Tibial artery (tissue), 4 donors: ENCODE data around the gene PEX14.

Experiments used
- DNase-seq, 2 donors: peaks; one replicate each; pipeline ENCODE4 v3.0.0-alpha.2; 2019
- H3K27ac ChIP-seq, 2 donors: fragments of 200-600 bp; sonication (generic) in 1 of 2; 1 replicate in 1 of 2; 2 replicates in 1 of 2; pipeline ENCODE4 v1.5.1; 2018 to 2019; ENCODE audit warnings: mild to moderate bottlenecking in 1 of 2
- H3K27me3 ChIP-seq, 2 donors: fragments of 200-600 bp; sonication (generic) in 1 of 2; one replicate each; pipeline versions ENCODE4 v1.5.1 to v1.6.0; 2016 to 2019
- H3K36me3 ChIP-seq, 3 donors: fragments of 200-600 bp; sonication (generic) in 2 of 3; one replicate each; pipeline ENCODE4 v1.5.1; 2016 to 2019; ENCODE audit warnings: mild to moderate bottlenecking in 2 of 3
- H3K4me1 ChIP-seq, 4 donors: fragments of 200-600 bp; sonication (generic) in 2 of 4; 1 replicate in 3 of 4; 2 replicates in 1 of 4; pipeline ENCODE4 v1.5.1; 2016 to 2019
- H3K4me3 ChIP-seq, 2 donors: fragments of 200-600 bp; sonication (generic) in 1 of 2; 1 replicate in 1 of 2; 2 replicates in 1 of 2; pipeline ENCODE4 v1.5.1; 2018 to 2019; ENCODE audit warnings: mild to moderate bottlenecking in 2 of 2
- H3K9me3 ChIP-seq, 3 donors: fragments of 200-600 bp; sonication (generic) in 1 of 3; one replicate each; pipeline ENCODE4 v1.5.1; 2016 to 2019
- intact Hi-C: fragments of 100-400 bp; cut with DNase I; formaldehyde crosslinking; loops from one replicate; pipeline ENCODE4 v1.15.0; 2023; ENCODE audit warnings: low total_unique reads
- TF ChIP-seq, protein P1 (sequence below), 2 experiments: fragments of 200-600 bp in 1 of 2; fragments of 450-650 bp in 1 of 2; IDR thresholded peaks; one replicate each; pipeline ENCODE4 v1.5.1; 2017 to 2019; ENCODE audit warnings: antibody characterized with exemption in 2 of 2, mild to moderate bottlenecking in 1 of 2, moderate library complexity in 1 of 2

The PEX14 gene

DNA sequence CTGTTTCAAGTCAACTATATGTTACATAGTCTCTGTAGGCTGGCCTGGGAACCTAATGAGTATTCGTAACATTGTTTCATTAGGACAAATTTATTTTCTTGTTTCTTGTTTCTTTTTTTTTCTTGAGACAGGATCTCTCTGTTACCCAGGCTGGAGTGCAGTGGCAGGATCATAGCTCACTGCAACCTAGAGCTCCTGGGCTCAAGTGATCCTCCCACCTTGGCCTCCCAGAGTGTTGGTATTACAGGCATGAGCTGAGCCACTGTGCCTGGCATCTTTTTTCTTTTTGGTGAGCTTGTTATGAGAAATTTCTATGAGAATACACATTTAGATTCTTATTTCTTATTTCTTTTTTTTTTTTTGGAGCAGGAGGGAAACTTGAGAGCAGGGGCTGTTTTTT, 37.7 kb upstream of the PEX14 start:
- Histone ChIP-seq H3K9me3 (no peaks in the 10 kb centered on the region), H3K27me3 (no peaks in the 10 kb centered on the region), H3K4me1 (no peaks in the 10 kb centered on the region), H3K36me3 (peaks cover 0 to 4% (median 0%) of the 10 kb centered on the region in 3 donors), H3K27ac (no peak overlapping the region), H3K4me3 (no peak overlapping the region)
- TF ChIP-seq, protein P1, sequence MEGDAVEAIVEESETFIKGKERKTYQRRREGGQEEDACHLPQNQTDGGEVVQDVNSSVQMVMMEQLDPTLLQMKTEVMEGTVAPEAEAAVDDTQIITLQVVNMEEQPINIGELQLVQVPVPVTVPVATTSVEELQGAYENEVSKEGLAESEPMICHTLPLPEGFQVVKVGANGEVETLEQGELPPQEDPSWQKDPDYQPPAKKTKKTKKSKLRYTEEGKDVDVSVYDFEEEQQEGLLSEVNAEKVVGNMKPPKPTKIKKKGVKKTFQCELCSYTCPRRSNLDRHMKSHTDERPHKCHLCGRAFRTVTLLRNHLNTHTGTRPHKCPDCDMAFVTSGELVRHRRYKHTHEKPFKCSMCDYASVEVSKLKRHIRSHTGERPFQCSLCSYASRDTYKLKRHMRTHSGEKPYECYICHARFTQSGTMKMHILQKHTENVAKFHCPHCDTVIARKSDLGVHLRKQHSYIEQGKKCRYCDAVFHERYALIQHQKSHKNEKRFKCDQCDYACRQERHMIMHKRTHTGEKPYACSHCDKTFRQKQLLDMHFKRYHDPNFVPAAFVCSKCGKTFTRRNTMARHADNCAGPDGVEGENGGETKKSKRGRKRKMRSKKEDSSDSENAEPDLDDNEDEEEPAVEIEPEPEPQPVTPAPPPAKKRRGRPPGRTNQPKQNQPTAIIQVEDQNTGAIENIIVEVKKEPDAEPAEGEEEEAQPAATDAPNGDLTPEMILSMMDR (IDR thresholded peaks at IDR 0.05), result no peak
- intact Hi-C loops, result no loop called here
- DNase-seq, result no peak

- no peak overlapping the region for H3K27ac ChIP-seq
- TF ChIP-seq, protein P1 (IDR thresholded peaks at IDR 0.05), result no peak
- H3K4me3 ChIP-seq, result no peak overlapping the region
- intact Hi-C loops, result no loop called here
- no peaks in the 10 kb centered on the region for H3K4me1 ChIP-seq
- no peak for DNase-seq
- no peaks in the 10 kb centered on the region for H3K27me3 ChIP-seq
- H3K9me3 ChIP-seq, result no peaks in the 10 kb centered on the region
- H3K36me3 ChIP-seq, result peaks cover 0 to 4% (median 0%) of the 10 kb centered on the region in 3 donors
Measured at GRCh38 chr1:10438677-10439163, 36.0 kb upstream of the PEX14 start.

DNA sequence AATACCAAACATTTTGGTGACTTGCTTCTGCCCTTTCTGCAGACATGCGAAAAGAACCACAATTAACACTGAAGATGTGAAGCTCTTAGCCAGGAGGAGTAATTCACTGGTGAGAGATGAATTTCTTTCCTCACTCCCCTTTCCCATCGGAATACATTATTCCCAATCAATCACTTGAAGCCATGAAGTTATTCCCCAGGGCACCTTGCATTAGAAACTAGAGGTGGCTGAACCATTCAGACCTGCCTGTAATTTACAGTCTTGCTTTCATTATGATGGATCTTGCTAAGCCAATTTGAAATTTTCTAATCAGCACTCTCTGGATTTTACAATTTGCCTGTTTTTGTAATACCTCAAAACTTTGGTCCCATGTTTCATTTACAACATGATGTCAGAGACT, 34.4 kb upstream of the PEX14 start:
- peaks cover 0 to 9% (median 7%) of the 10 kb centered on the region in 3 donors for H3K36me3 ChIP-seq
- H3K4me1 ChIP-seq, result no peaks in the 10 kb centered on the region
- TF ChIP-seq, protein P1 (IDR thresholded peaks at IDR 0.05), result no peak
- DNase-seq, result no peak
- no peak overlapping the region for H3K27ac ChIP-seq
- no peaks in the 10 kb centered on the region for H3K27me3 ChIP-seq
- intact Hi-C loops, result no loop called here
- no peak overlapping the region for H3K4me3 ChIP-seq
- H3K9me3 ChIP-seq, result no peaks in the 10 kb centered on the region

DNA sequence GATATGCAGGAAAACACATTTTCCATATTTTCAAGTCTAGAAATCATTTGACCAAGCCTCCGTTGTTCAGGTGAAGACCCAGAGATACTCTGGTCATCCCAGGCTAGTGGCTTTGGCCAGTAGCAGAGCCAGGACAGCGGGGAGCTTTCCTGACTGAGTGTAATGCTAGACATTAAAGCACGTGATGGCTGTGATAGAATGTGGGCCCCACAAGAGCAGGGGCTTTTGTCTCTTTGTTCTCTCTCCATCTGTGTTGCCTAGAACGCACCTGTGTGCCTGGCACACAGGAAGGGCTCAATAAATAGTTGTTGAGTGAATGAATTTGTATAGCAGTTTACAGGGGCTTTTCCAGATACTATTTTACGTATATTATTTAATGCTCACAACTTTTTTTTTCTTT, 34.0 kb upstream of the PEX14 start:
- no peaks in the 10 kb centered on the region for H3K27me3 ChIP-seq
- H3K9me3 ChIP-seq, result no peaks in the 10 kb centered on the region
- intact Hi-C loops, result no loop called here
- TF ChIP-seq, protein P1 (IDR thresholded peaks at IDR 0.05), result no peak
- H3K36me3 ChIP-seq, result peaks cover 0 to 9% (median 7%) of the 10 kb centered on the region in 3 donors
- no peak overlapping the region for H3K4me3 ChIP-seq
- no peaks in the 10 kb centered on the region for H3K4me1 ChIP-seq
- no peak overlapping the region for H3K27ac ChIP-seq
- DNase-seq, result no peak

DNA sequence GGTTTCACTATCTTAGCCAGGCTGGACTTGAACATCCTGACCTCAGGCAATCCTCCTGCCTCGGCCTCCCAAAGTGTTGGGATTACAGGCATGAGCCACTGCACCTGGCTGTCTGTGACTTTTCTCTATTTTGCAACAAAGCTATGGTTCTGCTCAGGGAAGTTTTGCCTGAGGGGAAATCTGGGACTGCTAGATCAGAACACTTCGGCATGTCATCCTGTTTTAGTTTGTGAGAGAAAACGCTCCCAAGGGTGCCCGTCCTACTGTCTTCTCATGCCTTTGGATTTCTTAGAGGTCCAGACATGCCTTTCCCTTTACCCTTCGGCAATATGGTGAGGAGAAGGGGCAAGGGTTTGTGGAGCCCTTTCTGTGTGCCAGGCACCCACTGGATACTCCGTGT, 30.5 kb upstream of the PEX14 start:
- no peak overlapping the region for H3K4me3 ChIP-seq
- intact Hi-C loops, result no loop called here
- no peaks in the 10 kb centered on the region for H3K9me3 ChIP-seq
- TF ChIP-seq, protein P1 (IDR thresholded peaks at IDR 0.05), result no peak
- H3K36me3 ChIP-seq, result peaks cover 0 to 9% (median 7%) of the 10 kb centered on the region in 3 donors
- peaks cover 0 to 3% of the 10 kb centered on the region in 2 donors for H3K27me3 ChIP-seq
- H3K4me1 ChIP-seq, result no peaks in the 10 kb centered on the region
- H3K27ac ChIP-seq, result no peak overlapping the region
- no peak for DNase-seq
